HG02973 (cell line): ENCODE data around the gene MAN1C1.
"Not testable (repeated sequence)": the region's sequence is repeated elsewhere in the genome, so short reads cannot be mapped to it uniquely, and the experiment has no call there.

Source experiments
- ATAC-seq: cut with Tn5 transposase; IDR thresholded peaks from one replicate; pipeline ENCODE4 v1.9.1; 2021; ENCODE audit warnings: moderate library complexity; ENCODE audit not compliant: unreplicated experiment

Gene MAN1C1

DNA sequence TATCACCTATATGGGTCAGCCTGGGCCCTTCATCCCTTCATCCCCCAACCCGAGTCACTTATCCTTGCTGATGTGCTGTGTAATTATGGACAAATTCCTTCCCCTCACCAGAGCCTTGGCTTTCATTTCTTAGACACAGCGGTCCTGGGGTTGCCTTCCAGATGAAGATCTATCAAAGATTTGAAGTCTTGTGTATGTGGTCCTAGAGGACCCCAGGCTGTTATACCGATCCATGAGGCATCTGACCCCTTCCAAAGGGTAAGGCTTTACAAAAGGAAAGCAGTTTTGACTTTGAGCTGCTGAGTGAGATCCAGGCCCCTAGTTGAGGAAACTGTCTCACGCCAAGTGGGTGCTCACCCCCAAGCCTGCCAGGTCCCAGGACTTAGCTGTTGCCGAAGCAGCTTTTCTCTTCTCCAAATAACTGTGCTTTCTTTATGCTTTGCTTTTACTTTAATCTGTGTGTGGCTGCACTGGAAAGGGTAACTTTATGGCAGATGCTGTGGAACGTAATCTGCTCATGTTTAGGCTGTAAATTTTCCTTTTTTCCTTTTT, 37.6 kb downstream of the MAN1C1 start:
- no peak for ATAC-seq

DNA sequence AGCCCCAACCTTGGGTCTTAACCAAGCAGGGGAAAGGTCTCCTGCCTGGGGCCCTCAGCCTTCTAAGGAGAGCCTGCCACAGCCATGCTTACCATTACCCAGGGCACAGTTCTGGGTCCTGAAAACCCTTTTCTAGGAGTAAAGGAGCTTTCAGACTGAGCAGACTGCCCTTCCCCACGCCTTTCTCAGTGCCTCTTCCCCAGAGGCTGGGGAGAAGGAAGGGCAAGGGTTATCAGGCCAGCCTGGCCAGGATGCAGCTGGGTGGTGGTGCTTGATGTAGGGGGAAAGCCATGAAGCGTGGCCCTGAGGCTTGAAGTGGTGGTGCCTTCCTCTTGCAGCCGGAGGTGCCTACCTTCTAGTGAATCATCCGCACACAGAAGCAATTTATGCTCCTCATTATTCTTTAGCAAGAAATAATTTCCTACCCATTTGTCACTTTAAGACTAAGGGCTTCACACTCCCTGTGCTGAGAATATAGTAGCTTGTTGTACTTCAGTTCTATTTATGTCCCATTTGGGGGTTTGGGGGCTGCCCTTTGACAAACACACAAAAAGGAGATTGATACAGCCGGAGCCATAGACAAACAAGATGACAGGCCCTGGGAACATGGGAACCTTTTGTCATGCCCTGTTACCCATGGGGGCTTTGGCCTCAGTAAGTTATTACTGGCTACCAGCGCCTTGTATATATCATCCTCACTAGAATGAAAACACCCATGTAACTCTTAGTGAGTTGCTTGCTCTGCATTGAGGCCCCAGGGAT, 40.7 kb downstream of the MAN1C1 start:
- ATAC-seq: no peak

DNA sequence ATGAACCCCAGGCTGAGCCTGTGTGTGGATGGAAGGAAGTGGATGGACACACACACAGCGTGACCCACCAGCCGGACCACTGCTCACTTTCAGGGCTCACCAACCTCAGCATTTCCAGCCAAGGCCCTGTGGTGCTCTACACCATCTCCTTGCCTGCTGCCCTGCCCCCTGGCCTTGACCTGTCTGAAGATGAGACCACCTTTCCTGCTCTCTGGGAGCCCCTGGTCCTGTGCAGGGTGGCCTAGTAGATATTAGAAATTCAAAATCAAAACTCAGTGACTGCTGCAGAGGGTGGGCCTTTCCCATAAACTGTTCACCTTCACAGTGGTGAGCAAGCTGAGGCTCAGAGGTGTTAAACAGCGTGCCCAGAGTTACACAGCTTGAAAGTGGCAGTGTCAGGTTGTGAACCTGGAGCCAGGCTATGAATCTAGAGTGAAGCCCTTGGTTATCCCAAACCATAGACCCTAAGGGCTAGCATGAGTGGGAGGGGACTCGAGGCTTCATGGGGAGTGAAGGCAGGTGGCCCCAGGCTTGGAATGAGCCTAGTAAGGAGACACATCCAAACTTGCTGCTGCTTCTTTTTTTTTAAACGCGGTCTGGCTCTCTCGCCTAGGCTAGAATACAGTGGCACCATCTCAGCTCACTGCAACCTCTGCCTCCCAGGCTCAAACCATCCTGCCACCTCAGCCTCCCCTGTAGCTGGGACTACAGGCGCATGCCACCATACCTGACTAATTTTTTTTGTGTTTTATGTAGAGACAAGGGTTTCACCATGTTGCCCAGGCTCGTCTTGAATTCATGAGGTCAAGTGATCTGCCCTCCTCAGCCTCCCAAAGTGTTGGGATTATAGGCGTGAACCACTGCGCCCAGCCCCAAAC, 41.5 kb downstream of the MAN1C1 start:
- ATAC-seq: no peak

DNA sequence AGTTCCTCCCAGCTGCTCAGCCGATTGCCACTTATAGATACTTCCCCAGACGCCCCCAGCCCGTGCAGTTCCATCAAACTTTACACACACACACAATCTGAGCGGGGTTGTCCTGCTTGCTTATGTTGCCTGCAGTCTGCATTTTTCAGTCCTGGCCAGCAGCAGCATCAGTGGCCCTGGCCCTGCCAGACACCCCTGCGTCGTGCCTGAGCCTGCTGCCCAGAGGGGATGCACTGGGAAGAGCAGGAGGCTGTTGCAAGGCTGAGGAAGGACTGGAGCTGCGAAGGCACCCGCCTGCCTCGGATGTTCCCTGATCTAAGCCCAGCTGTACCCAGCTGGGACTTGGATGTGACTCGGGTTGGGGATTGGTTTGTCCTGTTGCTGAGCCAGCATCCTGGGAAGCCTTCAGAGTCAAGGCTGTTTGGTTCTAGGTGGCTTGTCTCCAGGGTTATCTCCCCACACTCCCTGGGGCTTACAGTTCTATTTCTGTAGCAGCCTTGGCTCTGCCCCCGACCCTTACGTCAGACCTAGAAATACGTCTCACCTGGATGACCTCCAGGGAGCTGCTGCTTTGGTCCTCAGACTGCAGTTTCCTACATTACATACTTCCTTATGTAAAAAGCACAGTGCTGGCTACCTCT, 42.3 kb downstream of the MAN1C1 start:
- no peak for ATAC-seq

DNA sequence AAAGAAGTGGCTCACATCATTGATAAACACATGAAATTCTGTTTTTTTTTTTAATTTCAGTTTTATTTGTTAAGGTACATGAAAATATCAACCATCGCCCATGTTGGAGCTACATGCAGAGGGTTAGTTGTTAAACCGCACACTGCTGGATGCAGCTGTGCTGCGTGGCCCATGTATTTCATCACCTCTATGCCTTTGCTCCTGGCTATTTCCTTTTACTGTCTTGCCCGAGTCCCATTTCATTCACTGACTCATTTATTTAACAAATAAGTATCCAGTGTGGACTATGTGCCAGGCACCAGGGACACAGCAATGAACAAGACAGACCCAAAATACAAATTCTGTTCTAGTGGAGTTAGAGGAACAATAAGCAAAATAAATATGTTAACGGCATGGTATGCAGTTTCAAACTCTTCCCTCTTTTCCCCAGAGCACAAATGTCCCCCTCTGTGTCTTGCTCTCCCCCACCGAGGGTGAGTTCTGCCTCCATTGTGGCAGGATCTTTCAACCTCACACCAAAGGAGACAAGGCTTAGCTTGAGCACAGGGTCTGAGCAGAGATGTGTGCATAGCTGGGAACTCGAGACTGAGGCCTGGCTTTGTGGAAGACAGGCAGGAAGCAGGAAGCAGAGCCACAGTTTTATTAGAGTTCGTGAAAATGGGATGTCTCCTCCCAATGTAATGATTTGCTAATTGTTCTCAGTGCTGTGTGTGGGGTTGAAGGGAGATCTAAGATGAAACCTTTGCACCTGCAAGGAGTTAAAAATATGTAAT, 44.6 kb downstream of the MAN1C1 start:
- no peak for ATAC-seq

DNA sequence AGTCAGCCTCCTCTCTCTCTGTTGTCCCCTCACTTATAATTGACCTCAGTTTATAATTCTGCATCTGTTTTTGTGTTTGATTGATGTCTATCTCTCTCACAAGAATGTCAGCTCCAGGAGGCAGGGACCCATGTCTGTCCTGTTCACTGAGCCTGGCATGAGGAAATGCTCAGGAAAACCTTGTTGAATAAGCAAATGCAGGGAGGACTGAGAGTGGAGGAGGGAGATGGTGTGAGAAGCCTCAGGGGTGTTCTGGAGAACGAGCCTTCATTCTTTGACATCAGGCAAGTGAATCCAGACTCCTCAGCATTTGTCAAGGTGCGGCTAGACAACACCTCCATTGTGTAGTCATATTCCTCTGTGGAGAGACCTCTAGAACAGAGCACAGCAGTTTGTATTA, 45.5 kb downstream of the MAN1C1 start:
- ATAC-seq: no peak

DNA sequence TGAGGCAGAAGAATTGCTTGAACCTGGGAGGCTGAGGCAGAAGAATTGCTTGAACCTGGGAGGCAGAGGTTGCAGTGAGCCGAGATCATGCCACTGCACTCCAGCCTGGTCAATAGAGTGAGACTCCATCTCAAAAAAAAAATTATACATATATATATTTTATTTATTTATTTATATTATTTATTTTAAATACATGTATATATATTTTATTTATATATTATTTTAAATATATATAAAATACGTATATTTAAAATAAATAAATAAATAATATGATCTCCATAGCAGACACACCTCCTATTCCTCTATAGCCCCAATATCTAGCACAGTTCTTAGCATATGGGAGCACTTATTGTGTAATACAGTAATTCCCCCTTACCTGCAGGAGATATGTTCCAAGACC, 46.4 kb downstream of the MAN1C1 start:
- not testable (repeated sequence) for ATAC-seq

DNA sequence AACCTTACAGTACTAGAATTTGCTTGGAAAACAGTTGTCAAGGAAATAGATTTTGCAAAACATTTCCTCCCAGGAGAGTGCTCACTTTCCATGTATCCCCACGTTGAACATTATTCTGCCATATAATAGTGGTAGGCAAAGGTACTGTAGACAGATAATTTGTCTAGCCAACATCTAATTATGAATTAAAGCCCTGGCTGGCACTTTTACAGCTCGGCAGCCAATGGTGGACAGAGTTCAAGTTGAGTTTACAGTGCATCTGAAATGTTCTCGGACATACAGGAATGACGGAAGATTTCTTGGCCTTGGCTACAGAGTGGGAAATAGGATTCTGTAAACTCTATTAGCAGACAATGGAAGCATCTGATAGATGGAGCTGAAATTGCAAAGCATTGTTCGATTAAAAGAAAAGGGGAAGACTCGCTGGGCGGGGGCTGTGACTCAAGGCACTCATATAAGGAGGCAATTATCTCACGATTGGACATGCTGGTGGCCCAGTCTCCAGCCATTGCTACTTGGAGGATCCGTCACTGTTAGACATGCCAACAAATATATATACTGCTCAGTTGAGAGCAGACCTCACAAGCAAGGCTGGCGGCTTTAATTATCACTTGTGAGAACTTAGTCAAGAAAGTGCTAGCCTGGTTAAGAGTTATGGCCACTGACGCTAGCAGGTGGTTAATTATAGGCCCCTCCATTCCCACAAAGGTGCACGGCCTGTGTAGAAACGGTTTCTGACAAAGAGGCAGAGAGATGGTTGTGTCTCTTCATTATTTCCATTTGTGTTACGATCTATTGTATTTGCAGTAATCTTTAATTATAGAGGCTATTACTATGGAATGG, 48.0 kb downstream of the MAN1C1 start:
- no peak for ATAC-seq

DNA sequence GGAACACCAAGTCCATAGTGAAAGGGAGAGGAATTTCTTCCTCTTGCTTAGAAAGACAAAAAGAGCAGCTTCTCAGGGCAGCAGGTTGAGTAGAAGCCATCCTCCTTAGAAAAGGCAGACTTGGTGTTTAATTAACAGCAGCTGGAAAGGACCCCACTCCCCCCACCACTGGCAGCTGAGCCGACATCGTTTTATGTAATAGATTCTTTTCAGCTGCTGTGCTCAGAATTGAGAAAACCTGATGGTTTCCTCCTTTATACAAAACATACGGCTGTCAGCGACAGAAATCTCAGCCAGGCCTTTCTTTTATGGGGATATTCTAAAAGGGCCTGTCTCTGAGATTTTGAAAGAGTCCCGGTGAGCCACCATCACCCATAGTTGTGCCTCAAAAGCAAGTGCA, 49.9 kb downstream of the MAN1C1 start:
- no peak for ATAC-seq

DNA sequence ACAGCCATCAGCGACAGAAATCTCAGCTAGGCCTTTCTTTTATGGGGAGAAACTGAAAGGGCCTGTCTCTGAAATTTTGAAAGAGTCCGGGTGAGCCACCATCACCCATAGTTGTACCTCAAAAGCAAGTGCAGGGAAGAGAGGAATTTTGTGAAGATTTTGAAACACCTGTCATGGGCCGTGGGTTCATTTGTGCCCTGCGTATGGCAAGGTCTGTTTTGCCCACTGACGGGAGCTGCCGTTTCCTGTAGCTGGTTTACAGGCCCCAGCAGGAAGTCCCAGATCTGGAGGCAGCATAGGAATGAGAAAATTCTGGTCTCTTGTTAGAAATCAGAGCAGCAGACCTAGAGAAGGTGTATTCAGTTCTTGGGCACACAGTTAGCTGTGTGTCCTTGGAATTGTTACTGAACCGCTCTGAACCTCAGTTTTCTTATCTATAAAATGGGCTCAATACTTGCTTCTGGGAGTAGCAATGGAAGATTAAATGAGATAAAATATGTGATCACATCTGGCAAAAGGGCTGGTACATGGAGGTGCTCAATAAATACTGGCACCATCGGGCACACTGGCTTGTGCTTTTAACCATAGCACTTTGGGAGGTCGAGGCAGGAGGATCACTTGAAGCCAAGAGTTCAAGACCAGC, 52.5 kb downstream of the MAN1C1 start:
- no peak for ATAC-seq

DNA sequence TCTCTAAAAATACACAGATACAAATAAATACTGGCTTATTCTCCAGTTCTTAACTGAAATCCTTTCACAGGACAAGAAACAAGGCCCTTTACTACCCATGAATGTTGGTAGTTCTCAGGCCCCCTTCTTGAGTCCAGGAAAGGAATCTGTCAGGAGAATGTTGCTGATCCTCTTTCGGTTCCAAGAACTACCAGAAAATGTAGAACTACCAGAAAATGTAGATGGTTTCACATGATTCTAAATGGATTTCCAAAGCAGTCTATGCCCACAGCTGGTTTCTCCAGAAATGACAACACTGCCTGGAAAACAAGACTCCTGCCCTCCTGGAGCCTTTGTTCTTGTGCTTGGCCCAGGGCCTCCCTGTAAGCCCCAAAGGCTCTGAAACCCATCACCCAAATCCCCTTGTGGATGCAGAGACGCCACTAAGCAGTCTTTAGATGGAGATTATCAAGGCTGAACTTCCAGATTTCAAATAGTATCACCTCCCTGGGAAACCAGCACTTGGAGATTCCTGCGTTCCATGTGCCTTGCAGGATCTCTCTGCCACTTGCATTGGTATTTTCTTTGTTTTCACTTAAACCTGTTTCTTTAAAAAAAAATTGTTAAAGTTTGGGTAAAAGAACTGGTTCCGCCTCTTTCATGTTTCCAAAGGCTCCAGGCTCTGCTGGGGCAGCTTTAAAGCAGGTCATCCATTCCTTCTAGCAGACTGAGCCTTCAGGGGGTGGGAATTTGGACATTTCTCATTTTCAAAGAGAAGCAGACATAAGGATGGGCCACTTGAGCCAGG, 53.4 kb downstream of the MAN1C1 start:
- no peak for ATAC-seq

DNA sequence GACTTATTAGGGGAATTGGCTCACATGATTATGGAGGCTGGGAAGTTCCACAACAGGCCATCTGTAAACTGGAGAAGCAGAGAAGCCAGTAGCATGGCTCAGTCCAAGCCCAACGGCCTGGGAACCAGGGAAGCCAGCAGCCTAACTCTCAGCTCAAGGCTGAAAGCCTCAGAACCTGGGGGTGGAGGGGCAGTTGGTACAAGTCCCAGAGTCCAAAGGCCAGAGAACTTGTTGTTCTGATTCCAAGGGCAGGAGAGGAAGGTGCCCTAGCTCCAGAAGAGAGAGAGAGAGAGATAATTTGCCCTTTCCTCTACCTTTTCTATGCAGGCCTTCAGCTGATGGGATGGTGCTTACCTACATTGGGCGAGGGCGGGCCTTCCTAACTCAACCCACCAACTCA, 55.3 kb downstream of the MAN1C1 start:
- ATAC-seq: no peak

DNA sequence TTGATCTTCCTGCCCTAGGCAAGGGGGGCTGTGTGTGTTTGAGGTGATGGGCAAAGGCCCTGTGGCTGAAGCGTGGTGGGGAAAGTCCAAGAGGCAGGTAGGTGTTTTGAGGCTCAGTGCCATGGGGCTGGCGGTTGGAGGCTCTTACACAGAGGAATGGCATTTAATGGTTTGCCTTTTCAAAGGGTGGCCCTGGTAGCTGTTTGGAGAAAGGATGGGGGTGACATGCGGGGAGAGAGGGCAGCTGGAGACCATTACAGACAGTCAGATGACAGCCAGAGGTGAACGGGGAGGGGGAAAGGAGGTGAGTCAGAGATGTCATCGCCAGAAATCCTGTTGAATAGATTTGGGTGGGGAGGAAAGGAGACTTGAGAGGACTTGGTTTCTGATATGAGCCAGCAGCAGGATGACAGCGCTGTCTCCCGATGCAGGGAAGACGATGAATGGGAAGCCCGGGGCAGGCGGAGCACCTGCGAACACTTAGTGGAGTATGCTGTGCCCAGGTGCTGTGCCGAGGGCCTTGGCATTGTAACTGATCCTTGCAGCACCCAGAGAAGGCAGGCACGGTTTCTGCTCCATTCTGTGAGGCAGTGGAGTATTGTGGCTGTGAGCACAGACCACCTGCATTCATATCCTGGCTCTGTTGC, 56.3 kb downstream of the MAN1C1 start:
- ATAC-seq: no peak

DNA sequence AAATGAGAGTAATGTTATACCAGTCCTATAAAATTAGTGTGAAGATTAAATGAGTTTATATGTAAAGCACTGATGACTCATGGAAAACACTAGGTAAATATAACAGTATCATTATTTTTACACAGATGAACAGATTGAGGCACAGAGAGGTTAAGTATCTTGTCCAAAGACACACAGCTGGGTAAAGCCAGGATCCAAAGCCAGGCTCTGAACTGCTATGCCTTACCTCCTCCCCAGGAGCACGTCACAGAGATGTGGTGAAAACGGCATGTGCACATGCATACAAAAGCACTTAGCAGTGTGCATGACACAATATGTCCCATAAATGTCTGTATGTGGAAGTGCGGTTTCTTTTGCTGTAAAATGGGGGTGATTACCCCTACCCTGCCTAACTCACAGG, 56.9 kb downstream of the MAN1C1 start:
- no peak for ATAC-seq

DNA sequence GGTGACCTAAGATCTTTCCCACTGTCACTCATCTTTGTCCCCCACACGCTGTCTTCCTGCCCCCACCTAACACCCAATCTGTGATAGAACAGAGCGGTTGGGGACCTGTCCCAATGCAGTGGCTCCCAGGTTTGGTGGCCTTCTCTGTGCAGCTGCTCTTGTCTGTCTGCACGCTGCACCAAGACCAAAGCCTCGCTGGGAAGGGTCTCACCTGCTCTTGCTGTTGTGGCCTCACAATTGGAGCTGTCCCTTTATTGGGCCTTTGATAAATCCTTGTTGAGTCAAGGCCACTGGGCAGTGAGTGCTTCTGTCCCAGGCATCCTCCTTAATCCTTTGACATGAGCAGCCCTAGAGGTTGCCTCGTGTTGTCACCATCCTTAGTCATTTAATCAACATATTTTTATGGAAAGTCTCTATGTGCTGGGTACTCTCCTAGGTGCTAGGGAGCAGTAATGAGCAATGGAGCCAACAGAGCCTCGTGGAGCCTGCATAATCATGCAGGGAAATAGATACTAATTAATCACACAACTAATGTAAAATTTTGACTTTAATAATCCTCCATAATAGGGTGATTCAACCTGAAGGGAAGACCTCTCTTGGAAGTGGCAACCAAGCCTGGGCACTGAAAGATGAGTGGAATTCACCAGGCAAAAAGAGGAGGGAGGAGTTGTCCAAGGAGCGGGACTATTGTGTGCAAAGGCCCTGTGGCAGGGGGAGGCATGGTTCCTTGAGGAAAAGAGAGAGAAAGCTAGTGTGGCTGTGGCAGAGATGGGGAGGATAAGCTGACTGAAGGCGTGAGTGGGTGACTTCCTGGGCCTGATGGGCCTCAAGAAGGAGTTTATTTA, 57.6 kb downstream of the MAN1C1 start:
- ATAC-seq: no peak

DNA sequence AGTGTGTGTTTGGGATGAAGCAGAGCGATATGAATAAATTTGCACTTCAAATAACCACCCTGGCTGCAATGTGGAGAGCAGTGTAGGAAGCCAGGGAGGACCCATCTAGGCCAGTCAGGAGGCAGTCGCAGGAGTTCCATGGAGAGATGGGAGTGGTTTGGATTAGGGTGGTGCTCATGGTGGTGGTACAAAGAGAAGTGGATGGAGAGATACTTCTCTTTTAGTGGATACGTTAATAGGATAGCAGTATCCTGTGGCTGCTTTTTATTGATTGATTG, 58.2 kb downstream of the MAN1C1 start:
- ATAC-seq: no peak

DNA sequence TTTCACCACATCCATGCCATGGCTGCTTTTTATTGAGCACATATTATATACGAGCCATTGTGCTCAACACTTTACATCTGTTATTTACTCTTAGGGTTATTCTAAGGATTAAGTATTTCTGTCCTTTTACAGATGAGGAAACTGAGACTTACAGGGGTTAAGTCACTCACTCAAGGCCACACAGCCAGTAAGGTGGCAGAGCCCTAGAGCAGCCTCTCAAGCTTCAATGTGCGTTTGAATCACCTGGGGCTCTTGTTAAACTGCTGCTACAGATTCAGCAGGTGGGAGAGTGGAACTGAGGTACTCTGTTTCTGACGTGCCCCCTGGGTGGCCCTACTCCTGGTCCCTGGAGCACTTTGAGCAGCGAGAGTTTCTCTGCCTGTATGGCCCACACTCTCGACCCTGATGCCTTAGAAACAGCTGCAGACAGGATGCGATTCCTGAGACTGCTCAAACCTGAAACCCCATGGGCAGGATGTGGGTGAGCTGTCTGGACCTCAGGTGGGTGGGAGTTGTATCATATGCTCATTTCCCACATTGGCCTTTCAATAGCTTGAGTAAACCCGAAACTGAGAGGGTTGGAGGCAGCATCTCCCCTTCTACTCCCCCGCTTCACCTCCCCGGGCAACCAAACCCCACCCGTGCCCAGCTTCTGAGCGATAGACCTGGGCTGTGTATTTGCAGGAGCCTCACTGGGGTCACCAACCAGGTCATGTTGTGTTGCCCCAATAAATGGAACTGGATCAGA, 59.3 kb downstream of the MAN1C1 start:
- ATAC-seq: peak; percentile 91
